SK-N-SH (cell line): ENCODE results near the gene PRPF40A. TPM values are rescaled to one million over a fixed set of nuclear protein-coding genes. Genes with fewer than 3 reads are reported as not detected.

ENCODE experiments used
- CTCF ChIA-PET: fragments of 300-600, 350-600 bp; formaldehyde crosslinking; extraction: SDS; loops from one replicate; lab custom pipeline; 2021; lab: Yijun Ruan, JAX
- POLR2A ChIA-PET: fragments of 350-600 bp; sonication (Branson Sonifier 250); formaldehyde crosslinking; extraction: SDS; loops from one replicate; lab custom pipeline; 2020; ENCODE audit warnings: antibody characterized with exemption, inconsistent platforms; lab: Yijun Ruan, JAX
- DNase-seq: peaks from one replicate; pipeline ENCODE4 v3.0.0; 2012
- H2AFZ ChIP-seq: fragments of 200-600 bp; sonication (generic); 2 replicates; pipeline ENCODE4 v1.8.1; 2016; ENCODE audit warnings: antibody characterized with exemption, mild to moderate bottlenecking, low read depth
- H3F3A ChIP-seq: fragments of 200-600 bp; sonication (generic); replicated peaks from 2 replicates; pipeline ENCODE3; 2016; ENCODE audit warnings: antibody characterized with exemption, mild to moderate bottlenecking; ENCODE audit not compliant: insufficient read depth
- H3K27ac ChIP-seq, 2 experiments: fragments of 200-500 bp in 1 of 2; fragments of 200-600 bp in 1 of 2; sonication (Bioruptor generic) in 1 of 2; sonication (generic), shearing (Covaris generic) in 1 of 2; 2 replicates each; pipeline versions ENCODE4 v1.5.1 to v1.6.1; 2014 to 2016; ENCODE audit warnings: low read depth in 2 of 2, inconsistent platforms in 1 of 2, low read length in 1 of 2, mild to moderate bottlenecking in 1 of 2, mixed read lengths in 1 of 2
- H3K27me3 ChIP-seq: fragments of 200-600 bp; sonication (generic), shearing (Covaris generic); 2 replicates; pipeline ENCODE4 v1.6.1; 2016; ENCODE audit warnings: mixed run types; ENCODE audit not compliant: insufficient read depth
- H3K36me3 ChIP-seq, 2 experiments: fragments of 200-500 bp in 1 of 2; fragments of 200-600 bp in 1 of 2; sonication (Bioruptor generic) in 1 of 2; sonication (generic) in 1 of 2; replicated peaks in 1 of 2; 2 replicates each; pipeline versions ENCODE3 to v1.5.1; 2014 to 2016; ENCODE audit warnings: low read length in 1 of 2, mild to moderate bottlenecking in 1 of 2; ENCODE audit not compliant: insufficient read depth in 2 of 2, control insufficient read depth in 1 of 2
- H3K4me1 ChIP-seq, 2 experiments: fragments of 200-500 bp in 1 of 2; fragments of 200-600 bp in 1 of 2; sonication (Bioruptor generic) in 1 of 2; sonication (generic), shearing (Covaris generic) in 1 of 2; 2 replicates each; pipeline versions ENCODE4 v1.5.1 to v1.6.1; 2014 to 2016; ENCODE audit warnings: low read depth in 1 of 2, low read length in 1 of 2, mixed run types in 1 of 2; ENCODE audit not compliant: insufficient read depth in 2 of 2, control insufficient read depth in 1 of 2
- H3K4me2 ChIP-seq: fragments of 200-600 bp; sonication (generic), shearing (Covaris generic); 2 replicates; pipeline ENCODE4 v1.6.1; 2017; ENCODE audit warnings: mixed run types
- H3K4me3 ChIP-seq, 2 experiments: fragments of 200-500 bp in 1 of 2; fragments of 200-600 bp in 1 of 2; sonication (Bioruptor generic) in 1 of 2; sonication (generic), shearing (Covaris generic) in 1 of 2; 2 replicates each; pipeline versions ENCODE4 v1.5.1 to v1.8.1; 2014 to 2016; ENCODE audit warnings: low read depth in 2 of 2, inconsistent platforms in 1 of 2, low read length in 1 of 2, mild to moderate bottlenecking in 1 of 2, mixed read lengths in 1 of 2, moderate library complexity in 1 of 2
- H3K79me2 ChIP-seq: fragments of 200-600 bp; sonication (generic); 2 replicates; pipeline ENCODE4 v1.8.1; 2017; ENCODE audit warnings: mild to moderate bottlenecking; ENCODE audit not compliant: insufficient read depth
- H3K9ac ChIP-seq: fragments of 200-600 bp; sonication (generic); 2 replicates; pipeline ENCODE4 v1.6.1; 2017; ENCODE audit warnings: mixed run types
- H3K9me2 ChIP-seq: fragments of 200-600 bp; sonication (generic); 2 replicates; pipeline ENCODE4 v1.6.1; 2017; ENCODE audit warnings: mixed run types
- H3K9me3 ChIP-seq: fragments of 200-600 bp; sonication (generic); 2 replicates; pipeline ENCODE4 v1.6.1; 2017; ENCODE audit warnings: mixed run types, mild to moderate bottlenecking, moderate library complexity
- H4K20me1 ChIP-seq: fragments of 200-600 bp; sonication (generic); 2 replicates; pipeline ENCODE4 v1.6.1; 2017; ENCODE audit warnings: mild to moderate bottlenecking, mixed run types; ENCODE audit not compliant: insufficient read depth
- ELF1 ChIP-seq: IDR thresholded peaks from 2 replicates; pipeline ENCODE4 v1.4.0; 2012
- EP300 ChIP-seq, 2 experiments: IDR thresholded peaks; 2 replicates each; pipeline versions ENCODE4 v1.4.0 to v1.6.1; 2012; ENCODE audit warnings: borderline replicate concordance in 1 of 2, low read depth in 1 of 2, low read length in 1 of 2
- FOSL2 ChIP-seq: IDR thresholded peaks from 2 replicates; pipeline ENCODE4 v1.4.0; 2012; ENCODE audit warnings: low read depth, mild to moderate bottlenecking, moderate library complexity, borderline replicate concordance
- FOXJ3 ChIP-seq: sonication (generic); formaldehyde crosslinking; IDR thresholded peaks from 2 replicates; pipeline ENCODE4 v1.5.1; 2020; ENCODE audit warnings: mild to moderate bottlenecking, missing genetic modification reagents
- GABPA ChIP-seq: IDR thresholded peaks from 2 replicates; pipeline ENCODE4 v1.4.0; 2012; ENCODE audit warnings: low read depth, mild to moderate bottlenecking
- JUND ChIP-seq: IDR thresholded peaks from 2 replicates; pipeline ENCODE4 v1.4.0; 2012
- NFIC ChIP-seq: IDR thresholded peaks from 2 replicates; pipeline ENCODE4 v1.4.0; 2012; ENCODE audit warnings: borderline replicate concordance
- POLR2AphosphoS5 ChIP-seq: IDR thresholded peaks from 2 replicates; pipeline ENCODE4 v1.6.1; 2012; ENCODE audit warnings: low read depth, low read length
- RAD21 ChIP-seq: IDR thresholded peaks from 2 replicates; pipeline ENCODE4 v1.6.1; 2012; ENCODE audit warnings: mild to moderate bottlenecking, low read length
- RFX5 ChIP-seq: IDR thresholded peaks from 2 replicates; pipeline ENCODE4 v1.6.1; 2012; ENCODE audit warnings: mild to moderate bottlenecking, improper control_type of control experiment, low read length
- RXRA ChIP-seq: IDR thresholded peaks from 2 replicates; pipeline ENCODE4 v1.4.0; 2012; ENCODE audit warnings: low read depth, mild to moderate bottlenecking, borderline replicate concordance
- YY1 ChIP-seq: IDR thresholded peaks from 2 replicates; pipeline ENCODE4 v1.4.0; 2012; ENCODE audit warnings: low read depth, mild to moderate bottlenecking
- WGBS: methylation state at CpG from one replicate; pipeline ENCODE4 v1.1.6; 2017; ENCODE audit warnings: low lambda C conversion rate; 5-methylcytosine and 5-hydroxymethylcytosine counted together
- polyA plus RNA-seq, 3 experiments: library from polyadenylated mRNA; depleted of rRNA; stranded (reverse); fragments of >200 nt; gene quantifications; 2 replicates each; pipeline ENCODE4 v1.2.3, GENCODE V29; 2012
- TF ChIP-seq, protein P1 (sequence below): IDR thresholded peaks from 2 replicates; pipeline ENCODE4 v1.4.0; 2012; ENCODE audit warnings: low read depth
- TF ChIP-seq, protein P2 (sequence below): IDR thresholded peaks from 2 replicates; pipeline ENCODE4 v1.6.1; 2012; ENCODE audit warnings: mild to moderate bottlenecking, low read depth, low read length, moderate library complexity
- TF ChIP-seq, protein P3 (sequence below): IDR thresholded peaks from 2 replicates; pipeline ENCODE4; 2012
- TF ChIP-seq, protein P4 (sequence below): IDR thresholded peaks from 2 replicates; pipeline ENCODE4 v1.4.0; 2012; ENCODE audit warnings: low read depth, borderline replicate concordance

Gene PRPF40A
- polyA plus RNA-seq, 1 of the 3 experiments (the other 2 are of a cell fraction), result 55.8 TPM

DNA sequence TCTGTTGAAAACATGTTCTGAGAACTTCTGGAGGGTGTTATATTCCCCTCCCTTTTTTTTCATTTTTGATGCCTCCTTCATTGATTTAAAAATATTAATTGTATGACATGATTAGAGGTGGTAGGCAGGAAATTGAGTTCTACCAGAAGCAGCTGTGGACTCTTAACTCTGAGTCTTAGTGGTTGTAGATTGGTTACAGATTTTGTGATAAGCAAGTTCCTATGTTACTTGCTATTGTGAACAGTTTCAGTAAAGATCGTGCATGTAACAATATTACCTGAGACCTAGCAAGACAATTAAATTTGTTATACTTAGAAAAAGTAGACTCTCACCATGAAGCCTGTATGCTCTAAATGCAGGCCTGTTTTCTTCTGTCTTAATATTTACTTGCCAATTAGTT lies 88.1 kb downstream of the PRPF40A start:
- H3K36me3 ChIP-seq, result peaks cover 21 to 44% of the 10 kb centered on the region in 2 experiments
- H3K27me3 ChIP-seq, result no peaks in the 10 kb centered on the region
- DNase-seq, result no peak
- H3K4me2 ChIP-seq, result no peak overlapping the region
- no peaks in the 10 kb centered on the region for H4K20me1 ChIP-seq
- H3K4me3 ChIP-seq, result no peak overlapping the region
- peaks cover 0 to 5% of the 10 kb centered on the region in 2 experiments; a peak in 2 of 4 replicates for H3K4me1 ChIP-seq
- H3K9me3 ChIP-seq, result no peaks in the 10 kb centered on the region
- TF ChIP-seq, protein P1, sequence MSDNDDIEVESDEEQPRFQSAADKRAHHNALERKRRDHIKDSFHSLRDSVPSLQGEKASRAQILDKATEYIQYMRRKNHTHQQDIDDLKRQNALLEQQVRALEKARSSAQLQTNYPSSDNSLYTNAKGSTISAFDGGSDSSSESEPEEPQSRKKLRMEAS, result no peak
- TF ChIP-seq YY1 (no peak), RXRA (no peak), JUND (no peak), FOSL2 (no peak), NFIC (no peak), EP300 (IDR thresholded peaks at IDR 0.05; ENCODE audit: borderline replicate concordance in 1 of 2, low read depth in 1 of 2, low read length in 1 of 2) (no peak), RFX5 (no peak), FOXJ3 (CRISPR knock-in tag) (no peak), ELF1 (no peak), RAD21 (no peak), POLR2AphosphoS5 (no peak), GABPA (no peak)
- TF ChIP-seq, protein P2, sequence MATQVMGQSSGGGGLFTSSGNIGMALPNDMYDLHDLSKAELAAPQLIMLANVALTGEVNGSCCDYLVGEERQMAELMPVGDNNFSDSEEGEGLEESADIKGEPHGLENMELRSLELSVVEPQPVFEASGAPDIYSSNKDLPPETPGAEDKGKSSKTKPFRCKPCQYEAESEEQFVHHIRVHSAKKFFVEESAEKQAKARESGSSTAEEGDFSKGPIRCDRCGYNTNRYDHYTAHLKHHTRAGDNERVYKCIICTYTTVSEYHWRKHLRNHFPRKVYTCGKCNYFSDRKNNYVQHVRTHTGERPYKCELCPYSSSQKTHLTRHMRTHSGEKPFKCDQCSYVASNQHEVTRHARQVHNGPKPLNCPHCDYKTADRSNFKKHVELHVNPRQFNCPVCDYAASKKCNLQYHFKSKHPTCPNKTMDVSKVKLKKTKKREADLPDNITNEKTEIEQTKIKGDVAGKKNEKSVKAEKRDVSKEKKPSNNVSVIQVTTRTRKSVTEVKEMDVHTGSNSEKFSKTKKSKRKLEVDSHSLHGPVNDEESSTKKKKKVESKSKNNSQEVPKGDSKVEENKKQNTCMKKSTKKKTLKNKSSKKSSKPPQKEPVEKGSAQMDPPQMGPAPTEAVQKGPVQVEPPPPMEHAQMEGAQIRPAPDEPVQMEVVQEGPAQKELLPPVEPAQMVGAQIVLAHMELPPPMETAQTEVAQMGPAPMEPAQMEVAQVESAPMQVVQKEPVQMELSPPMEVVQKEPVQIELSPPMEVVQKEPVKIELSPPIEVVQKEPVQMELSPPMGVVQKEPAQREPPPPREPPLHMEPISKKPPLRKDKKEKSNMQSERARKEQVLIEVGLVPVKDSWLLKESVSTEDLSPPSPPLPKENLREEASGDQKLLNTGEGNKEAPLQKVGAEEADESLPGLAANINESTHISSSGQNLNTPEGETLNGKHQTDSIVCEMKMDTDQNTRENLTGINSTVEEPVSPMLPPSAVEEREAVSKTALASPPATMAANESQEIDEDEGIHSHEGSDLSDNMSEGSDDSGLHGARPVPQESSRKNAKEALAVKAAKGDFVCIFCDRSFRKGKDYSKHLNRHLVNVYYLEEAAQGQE, result no peak
- TF ChIP-seq, protein P3, sequence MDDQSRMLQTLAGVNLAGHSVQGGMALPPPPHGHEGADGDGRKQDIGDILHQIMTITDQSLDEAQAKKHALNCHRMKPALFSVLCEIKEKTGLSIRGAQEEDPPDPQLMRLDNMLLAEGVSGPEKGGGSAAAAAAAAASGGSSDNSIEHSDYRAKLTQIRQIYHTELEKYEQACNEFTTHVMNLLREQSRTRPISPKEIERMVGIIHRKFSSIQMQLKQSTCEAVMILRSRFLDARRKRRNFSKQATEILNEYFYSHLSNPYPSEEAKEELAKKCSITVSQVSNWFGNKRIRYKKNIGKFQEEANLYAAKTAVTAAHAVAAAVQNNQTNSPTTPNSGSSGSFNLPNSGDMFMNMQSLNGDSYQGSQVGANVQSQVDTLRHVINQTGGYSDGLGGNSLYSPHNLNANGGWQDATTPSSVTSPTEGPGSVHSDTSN, result no peak
- TF ChIP-seq, protein P4, sequence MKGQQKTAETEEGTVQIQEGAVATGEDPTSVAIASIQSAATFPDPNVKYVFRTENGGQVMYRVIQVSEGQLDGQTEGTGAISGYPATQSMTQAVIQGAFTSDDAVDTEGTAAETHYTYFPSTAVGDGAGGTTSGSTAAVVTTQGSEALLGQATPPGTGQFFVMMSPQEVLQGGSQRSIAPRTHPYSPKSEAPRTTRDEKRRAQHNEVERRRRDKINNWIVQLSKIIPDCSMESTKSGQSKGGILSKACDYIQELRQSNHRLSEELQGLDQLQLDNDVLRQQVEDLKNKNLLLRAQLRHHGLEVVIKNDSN, result no peak
- no peak overlapping the region for H2AFZ ChIP-seq
- WGBS, result 100% methylated on average over 1 of the region's 1 CpG
- no peak overlapping the region for H3K9ac ChIP-seq
- no peaks in the 10 kb centered on the region for H3K79me2 ChIP-seq
- CTCF ChIA-PET, result interaction anchor here (0.7 to 3.4 kb wide), 4 partner anchors 12 to 453 kb away, joined by 3 to 12 read pairs (median 4); partner anchors contain the start of gene STAM2
- H3F3A ChIP-seq, result no peaks in the 10 kb centered on the region
- H3K27ac ChIP-seq, result no peak overlapping the region
- no peaks in the 10 kb centered on the region for H3K9me2 ChIP-seq
- POLR2A ChIA-PET, result no interaction called here
